Measurements from ENCODE around the gene SYNE3.

Gene SYNE3

GRCh38 chr14:95469134-95469481, 47.3 kb downstream of the SYNE3 start:
- DNase-seq = no peak

GRCh38 chr14:95468448-95469133, 47.9 kb downstream of the SYNE3 start:
- no peak for DNase-seq

- DNase-seq = no peak
Observed at GRCh38 chr14:95467657-95468056, 48.8 kb downstream of the SYNE3 start.

- DNase-seq = no peak
Observed at GRCh38 chr14:95467232-95467631, 49.2 kb downstream of the SYNE3 start.

Measured in NCI-H226 (cell line).